Endothelial cell of umbilical vein (primary cell): ENCODE results near the gene FAM219B. TPM values are rescaled to one million over a fixed set of nuclear protein-coding genes. Genes with fewer than 3 reads are reported as not detected.

Source experiments
- BruUV-seq: library from RNA; stranded (reverse); fragments of 400-500 nt; replicated peaks from 2 replicates; lab custom pipeline; 2021; lab: Mats Ljungman, UMichigan
- CTCF ChIA-PET: fragments of 300-600, 350-600 bp; sonication (Branson Sonifier 250); formaldehyde crosslinking; loops from one replicate; lab custom pipeline; 2021; ENCODE audit warnings: antibody characterized with exemption, inconsistent platforms; lab: Charles Lee
- POLR2A ChIA-PET: fragments of 300-600, 350-600 bp; sonication (Branson Sonifier 250); formaldehyde crosslinking; loops from one replicate; lab custom pipeline; 2021; ENCODE audit warnings: antibody characterized with exemption, inconsistent platforms; lab: Charles Lee
- DNase-seq: peaks from one replicate; pipeline ENCODE4 v3.0.0-alpha.2; 2011; ENCODE audit warnings: low read depth, low spot score
- FAIRE-seq: peaks from 2 replicates; lab custom pipeline; 2011; peaks lifted over from hg19 to GRCh38; lab: Jason Lieb, UNC
- H2AFZ ChIP-seq: 2 replicates; pipeline ENCODE4 v1.6.0; 2012; ENCODE audit warnings: low read depth, low read length, control low read depth, inconsistent platforms
- H3K27ac ChIP-seq: 2 replicates; pipeline ENCODE4 v1.5.1; 2011; ENCODE audit warnings: low read depth, mild to moderate bottlenecking, control low read depth, low read length, moderate library complexity; ENCODE audit not compliant: insufficient read depth
- H3K27me3 ChIP-seq, 2 experiments: 2 replicates each; pipeline versions ENCODE4 v1.6.0 to v1.6.1; 2011; ENCODE audit warnings: low read length in 2 of 2, mixed read lengths in 1 of 2; ENCODE audit not compliant: control insufficient read depth in 2 of 2, insufficient read depth in 2 of 2
- H3K36me3 ChIP-seq, 2 experiments: 2 replicates in 1 of 2; 3 replicates in 1 of 2; pipeline ENCODE4 v1.5.1; 2011; ENCODE audit warnings: low read length in 2 of 2, mild to moderate bottlenecking in 1 of 2, moderate library complexity in 1 of 2; ENCODE audit not compliant: control insufficient read depth in 2 of 2, insufficient read depth in 2 of 2; ENCODE audit errors: extremely low read depth in 1 of 2
- H3K4me1 ChIP-seq: 3 replicates; pipeline ENCODE4 v1.5.1; 2011; ENCODE audit warnings: mild to moderate bottlenecking, low read length; ENCODE audit not compliant: control insufficient read depth, insufficient read depth; ENCODE audit errors: extremely low read depth
- H3K4me2 ChIP-seq: 2 replicates; pipeline ENCODE4 v1.6.1; 2011; ENCODE audit warnings: low read length, control low read depth, mixed read lengths; ENCODE audit not compliant: insufficient read depth
- H3K4me3 ChIP-seq, 3 experiments: fragments of 200-600 bp in 1 of 3; sonication (generic), shearing (Covaris generic) in 1 of 3; replicated peaks in 1 of 3; 2 replicates each; pipeline ENCODE4 v1.5.1; 2011 to 2016; ENCODE audit warnings: control low read depth in 3 of 3, low read length in 3 of 3, mild to moderate bottlenecking in 2 of 3, inconsistent platforms in 1 of 3, low read depth in 1 of 3, moderate library complexity in 1 of 3; ENCODE audit not compliant: insufficient read depth in 1 of 3
- H3K79me2 ChIP-seq: 2 replicates; pipeline ENCODE4 v1.6.0; 2012; ENCODE audit warnings: low read length, inconsistent platforms; ENCODE audit not compliant: control insufficient read depth, insufficient read depth
- H3K9ac ChIP-seq: replicated peaks from 2 replicates; pipeline ENCODE3; 2011; ENCODE audit warnings: low read length, control low read depth; ENCODE audit not compliant: insufficient read depth; ENCODE audit errors: extremely low read depth
- H3K9me1 ChIP-seq: replicated peaks from 3 replicates; pipeline ENCODE4 v1.6.0; 2011; ENCODE audit warnings: mild to moderate bottlenecking, low read length; ENCODE audit not compliant: control insufficient read depth, insufficient read depth; ENCODE audit errors: extremely low read depth
- H3K9me3 ChIP-seq: replicated peaks from 2 replicates; pipeline ENCODE4 v1.5.1; 2012; ENCODE audit warnings: low read length, inconsistent platforms; ENCODE audit not compliant: control insufficient read depth, insufficient read depth
- H4K20me1 ChIP-seq: replicated peaks from 2 replicates; pipeline ENCODE3; 2011; ENCODE audit warnings: mild to moderate bottlenecking, low read length; ENCODE audit not compliant: control insufficient read depth, insufficient read depth; ENCODE audit errors: extremely low read depth
- CTCF ChIP-seq, 2 donors: IDR thresholded peaks; 1 replicate in 1 of 2; 2 replicates in 1 of 2; pipeline ENCODE4 v1.5.1; 2011; ENCODE audit warnings: low read length in 2 of 2, mild to moderate bottlenecking in 2 of 2, moderate library complexity in 2 of 2, control low read depth in 1 of 2, inconsistent platforms in 1 of 2, low read depth in 1 of 2; ENCODE audit not compliant: insufficient read depth in 1 of 2; ENCODE audit errors: extremely low read depth in 1 of 2
- EZH2 ChIP-seq: IDR thresholded peaks from 2 replicates; pipeline ENCODE4 v1.6.1; 2012; ENCODE audit warnings: borderline replicate concordance, low read depth, mild to moderate bottlenecking, moderate library complexity, low read length, inconsistent platforms; ENCODE audit not compliant: severe bottlenecking
- GATA2 ChIP-seq: IDR thresholded peaks from 2 replicates; pipeline ENCODE4 v1.7.0; 2011; ENCODE audit warnings: low read depth, mild to moderate bottlenecking, moderate library complexity, mixed read lengths, low read length; ENCODE audit not compliant: insufficient read length, insufficient read depth
- JUN ChIP-seq: IDR thresholded peaks from 2 replicates; pipeline ENCODE4 v1.6.1; 2011; ENCODE audit warnings: borderline replicate concordance, low read depth; ENCODE audit not compliant: insufficient read length, insufficient read depth
- POLR2A ChIP-seq: IDR thresholded peaks from 2 replicates; pipeline ENCODE4 v1.6.1; 2012; ENCODE audit warnings: low read depth, mild to moderate bottlenecking, control low read depth, low read length
- POLR2AphosphoS5 ChIP-seq: IDR thresholded peaks from 2 replicates; pipeline ENCODE4 v1.6.1; 2012; ENCODE audit warnings: low read depth, mild to moderate bottlenecking, control low read depth, low read length, moderate library complexity; ENCODE audit not compliant: insufficient read depth
- dilution Hi-C: fragments of 300-500 bp; cut with MboI; formaldehyde crosslinking; loops from one replicate; pipeline ENCODE4 v1.15.0; 2019; ENCODE audit warnings: low sequenced_read_pairs; ENCODE audit not compliant: extremely low pct_ligation_motif_present
- intact Hi-C: fragments of 100-400 bp; cut with micrococcal nuclease; formaldehyde crosslinking; loops from one replicate; pipeline ENCODE4 v1.10.0; 2022
- polyA plus RNA-seq, 4 experiments: library from polyadenylated mRNA; depleted of rRNA in 3 of 4; stranded (reverse) in 3 of 4; unstranded in 1 of 4; fragments of >200 nt; gene quantifications; 2 replicates each; pipeline versions ENCODE4 v1.2.1 to v1.2.3, GENCODE V29; 2011 to 2012; ENCODE audit warnings: missing spikeins in 1 of 4
- total RNA-seq: library from RNA; stranded (reverse); gene quantifications from 2 replicates; pipeline ENCODE4 v1.2.3, GENCODE V29; 2021

The FAM219B gene
- total and polyA plus RNA-seq, 2 donors (not counting 3 experiments of a cell fraction or from before 2014, with no cell fraction given) = 57.7 to 73.0 TPM

- peaks cover 3% of the 10 kb centered on the region in 2 experiments for H3K27me3 ChIP-seq
- H3K4me2 ChIP-seq = no peak overlapping the region
- TF ChIP-seq JUN = no peak
- TF ChIP-seq CTCF (IDR thresholded peaks at IDR 0.05; ENCODE audit: extremely low read depth in 1 of 2, insufficient read depth in 1 of 2, low read depth in 1 of 2, low read length in 2 of 2) = no peak
- no peak for TF ChIP-seq POLR2AphosphoS5
- no peak for TF ChIP-seq EZH2
- TF ChIP-seq GATA2 = no peak
- no peak for TF ChIP-seq POLR2A
- H3K9ac ChIP-seq = no peak overlapping the region
- no peaks in the 10 kb centered on the region for H3K9me3 ChIP-seq
- no peaks in the 10 kb centered on the region for H4K20me1 ChIP-seq
- dilution Hi-C loops = no loop called here
- no peak overlapping the region for H2AFZ ChIP-seq
- ChIA-PET CTCF (interaction anchor here (2.1 kb wide), 1 partner anchor 9 kb away, joined by 4 read pairs; no protein-coding TSS in a partner anchor), POLR2A (no interaction called here)
- H3K4me3 ChIP-seq = no peak overlapping the region
- BruUV-seq = no TSS peak
- peaks cover 4% of the 10 kb centered on the region for H3K4me1 ChIP-seq
- intact Hi-C loops = no loop called here
- no peaks in the 10 kb centered on the region for H3K79me2 ChIP-seq
- H3K9me1 ChIP-seq = no peaks in the 10 kb centered on the region
- no peak overlapping the region for H3K27ac ChIP-seq
- no peak for FAIRE-seq
- DNase-seq = no peak
- no peaks in the 10 kb centered on the region for H3K36me3 ChIP-seq
These were observed 28.4 kb downstream of the FAM219B start for GRCh38 chr15:74878273-74878672.
